NCI-H1417 (cell line): ENCODE data around the gene NAT16.

ENCODE experiments used
- DNase-seq, 3 experiments: peaks; one replicate each; lab custom pipeline; 2025; lab: John Stamatoyannopoulos, UW

Gene NAT16

DNA sequence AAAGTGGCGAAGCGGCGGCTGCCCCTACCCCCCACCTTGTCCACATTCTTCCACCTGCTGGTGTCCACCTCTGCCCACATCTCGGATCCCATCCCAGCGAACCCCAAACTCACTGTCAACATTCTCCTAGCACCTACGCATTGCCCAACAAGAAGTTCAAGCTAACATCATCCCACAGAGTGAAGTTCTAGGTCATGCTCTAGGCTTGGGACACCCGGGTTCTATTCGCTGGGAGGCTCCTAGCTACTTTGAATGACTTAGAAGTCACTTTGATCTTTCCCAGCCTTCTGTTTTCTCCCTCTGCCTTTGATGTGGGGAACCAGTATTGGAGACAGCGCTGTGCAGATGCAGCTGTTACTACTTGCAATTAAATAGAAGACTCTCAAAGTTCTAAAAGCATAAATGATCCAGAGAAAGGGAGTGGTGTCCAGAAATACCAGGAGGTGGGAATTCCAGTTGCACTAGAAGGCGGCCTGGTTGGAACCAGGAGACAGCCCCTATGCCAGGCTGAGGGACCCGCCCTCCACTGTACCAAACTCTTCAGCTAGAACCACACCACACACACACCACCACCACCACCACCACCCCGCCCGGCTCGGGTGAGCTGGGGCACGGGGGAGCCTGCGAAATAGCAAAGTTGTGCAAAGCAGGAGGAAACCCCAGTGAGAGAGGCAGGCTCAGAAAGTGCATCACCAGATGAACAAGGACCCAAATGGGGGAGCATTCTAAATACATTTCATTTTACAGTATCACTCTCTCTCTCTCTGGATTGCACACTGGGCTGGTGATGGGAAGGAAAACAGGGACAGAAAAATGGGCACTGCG, 9.3 kb downstream of the NAT16 start:
- DNase-seq = no peak

GRCh38 chr7:101169838-101170551, 10.1 kb downstream of the NAT16 start:
- DNase-seq = peak; percentile 67 to 79 (median 72)

DNA sequence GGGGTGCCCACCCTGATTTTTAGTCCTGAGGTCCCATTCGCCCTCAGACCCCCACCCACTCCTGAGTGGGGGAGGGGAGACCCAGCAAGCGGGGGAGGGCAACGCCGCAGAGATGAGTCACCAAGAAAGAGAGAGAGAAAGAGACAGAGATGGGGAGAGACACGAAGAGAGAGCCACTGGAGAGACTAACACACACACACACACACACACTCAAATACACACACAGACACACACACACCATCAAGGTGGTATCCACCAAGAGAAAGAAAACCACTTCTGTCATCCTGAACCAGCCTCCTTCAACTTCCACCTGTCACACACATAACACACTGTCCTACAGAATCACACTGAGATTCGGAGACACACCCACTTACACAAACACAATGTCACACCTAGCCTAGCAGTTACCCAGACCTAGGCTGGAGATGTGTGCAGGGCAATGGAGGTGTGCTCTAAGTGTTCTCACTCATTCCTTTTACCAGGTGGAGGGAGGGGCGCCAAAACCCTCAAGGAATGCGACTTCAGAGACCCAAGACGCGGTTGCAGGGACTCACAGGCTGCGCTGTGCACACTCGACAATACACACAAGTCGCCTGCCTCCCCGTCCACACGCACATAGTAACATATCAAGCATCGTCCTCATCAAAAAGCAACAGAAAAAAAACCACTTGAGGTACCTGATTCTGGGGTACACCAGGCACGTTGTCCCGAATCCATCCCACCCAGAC, 10.8 kb downstream of the NAT16 start:
- DNase-seq = no peak

- no peak for DNase-seq
These were observed 11.6 kb downstream of the NAT16 start for GRCh38 chr7:101168412-101169049.

GRCh38 chr7:101167645-101168411, 12.3 kb downstream of the NAT16 start:
- DNase-seq = peak in 2 of 3 experiments; percentile 37 to 44

GRCh38 chr7:101166909-101167644, 13.0 kb downstream of the NAT16 start:
- DNase-seq = peak; percentile 32 to 65 (median 62)

DNA sequence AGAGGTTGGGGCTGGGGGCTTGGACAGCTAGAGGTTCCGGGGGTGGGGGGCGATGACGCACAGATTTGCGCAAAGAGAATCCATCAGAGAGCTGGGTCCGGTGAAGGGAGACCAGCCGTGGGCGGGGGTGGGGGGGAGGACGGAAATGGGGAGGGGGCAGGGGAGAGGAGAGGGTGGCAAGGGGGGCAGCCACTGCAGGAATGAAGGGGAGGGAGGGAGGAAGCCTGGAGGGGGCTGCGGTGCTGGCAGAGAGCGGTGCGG, 13.5 kb downstream of the NAT16 start:
- no peak for DNase-seq

GRCh38 chr7:101165958-101166647, 14.0 kb downstream of the NAT16 start:
- peak in 2 of 3 experiments; percentile 64 to 70 for DNase-seq

DNA sequence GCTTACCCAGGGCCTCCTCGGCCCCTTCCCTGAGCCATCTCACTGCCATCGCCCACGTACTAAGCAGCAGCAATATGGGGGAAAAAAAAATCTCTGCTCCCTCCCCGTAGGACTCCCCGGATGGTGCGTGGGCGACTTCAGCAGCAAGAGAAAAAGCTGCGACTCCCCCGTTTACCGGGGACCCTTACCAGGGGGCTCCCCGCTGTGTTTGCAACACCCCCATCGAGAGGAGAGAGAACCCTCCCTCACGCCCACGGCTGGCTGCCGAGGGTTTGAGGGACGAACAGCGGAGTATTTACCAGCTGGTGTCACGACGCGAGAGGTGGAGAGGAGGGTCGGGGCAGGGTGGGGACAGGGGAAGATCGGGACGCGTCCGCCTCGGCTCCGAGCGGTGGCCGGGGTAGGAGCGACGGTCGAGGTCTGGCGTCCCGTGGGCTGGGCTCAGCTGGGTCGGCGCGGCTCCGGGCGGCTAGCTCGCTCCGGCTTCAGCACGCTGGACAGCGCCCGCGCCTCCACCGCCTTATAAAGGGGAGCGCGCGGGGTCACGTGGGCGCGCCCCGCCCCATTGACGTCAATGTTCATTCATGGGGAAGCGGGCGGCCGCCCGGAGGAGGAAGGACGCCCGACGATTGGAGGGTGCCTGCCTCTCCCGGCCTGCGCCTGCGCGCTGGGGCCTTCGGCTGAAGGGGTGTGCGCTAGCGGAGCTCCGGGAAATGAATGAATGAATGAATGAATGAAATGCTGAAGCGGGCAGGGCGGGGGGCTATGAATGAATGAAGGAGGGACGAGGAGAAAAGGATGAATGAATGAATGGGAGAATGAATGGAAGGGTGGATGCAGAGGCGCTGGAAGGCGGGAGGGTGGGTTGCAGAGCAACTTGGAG, 14.8 kb downstream of the NAT16 start, which contains the start of gene VGF:
Gene VGF (minus strand): TSS at position 495 of the 883 bp plus-strand sequence. CDS start 726 bp downstream, outside the sequence.
- peak; percentile 97 to 98 (median 98) for DNase-seq

- DNase-seq = peak; percentile 44 to 77 (median 69)
These were observed 15.8 kb downstream of the NAT16 start for GRCh38 chr7:101164071-101164840.

- peak; percentile 71 to 91 (median 88) for DNase-seq
These were observed 16.6 kb downstream of the NAT16 start for GRCh38 chr7:101163279-101164070.

- DNase-seq = peak; percentile 74 to 91 (median 88)
These were observed 17.4 kb downstream of the NAT16 start for GRCh38 chr7:101162551-101163278.

DNA sequence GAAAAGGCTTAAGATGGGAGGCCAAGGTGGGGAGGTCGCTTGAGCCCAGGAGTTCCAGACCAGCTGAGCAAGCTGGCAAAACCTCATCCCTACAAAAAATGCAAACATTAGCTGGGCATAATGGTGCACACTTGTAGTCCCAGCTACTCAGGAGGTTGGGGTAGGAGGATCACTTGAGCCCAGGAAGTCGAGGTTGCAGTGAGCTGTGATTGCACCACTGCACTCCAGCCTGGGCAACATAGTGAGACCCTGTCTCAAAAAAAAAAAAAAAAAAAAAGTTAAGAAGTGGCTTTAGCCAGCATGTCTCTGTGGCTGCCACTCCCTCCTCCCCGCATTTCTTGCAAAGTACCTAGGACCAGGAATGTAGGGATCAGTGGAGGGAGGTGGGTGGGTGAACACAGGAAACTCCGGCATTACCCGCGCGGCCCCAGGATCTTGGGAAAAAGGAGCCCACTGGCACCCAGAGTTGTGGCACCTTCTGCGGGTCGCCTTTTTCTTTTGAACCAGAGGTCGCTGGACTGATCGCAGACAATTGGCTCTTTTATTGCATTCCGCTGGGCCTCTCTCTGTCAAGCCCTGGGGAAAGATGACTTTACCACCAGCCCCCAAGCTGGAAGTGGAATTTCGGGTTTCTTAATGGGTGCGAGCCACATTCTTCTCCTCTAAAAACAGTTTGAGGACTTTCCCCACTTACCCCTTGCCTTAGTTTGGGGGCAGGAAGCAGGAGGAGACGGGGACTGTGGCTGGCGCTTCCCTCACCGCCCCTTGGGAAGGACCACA, 18.2 kb downstream of the NAT16 start:
- no peak for DNase-seq

DNA sequence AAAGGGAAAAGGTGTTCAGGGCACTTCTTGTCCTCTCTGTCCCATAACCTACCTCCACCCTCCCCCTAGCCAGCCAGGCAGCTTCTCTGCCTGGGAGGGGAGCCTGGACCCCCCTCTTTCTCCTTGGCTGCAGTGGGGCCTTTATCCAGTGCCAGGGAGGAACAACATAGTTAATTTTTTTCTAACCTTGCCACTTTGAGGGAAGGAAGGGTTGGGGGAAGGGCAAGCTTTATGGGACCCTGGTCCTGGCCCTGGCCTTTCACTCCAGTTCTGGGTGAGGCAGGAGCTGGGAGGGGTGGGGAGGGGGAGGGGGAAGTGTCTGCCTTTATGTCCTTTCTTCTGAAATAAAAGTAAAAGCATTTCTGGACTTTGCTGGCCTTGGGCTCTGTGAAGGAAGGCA, 19.2 kb downstream of the NAT16 start:
- DNase-seq = no peak

DNA sequence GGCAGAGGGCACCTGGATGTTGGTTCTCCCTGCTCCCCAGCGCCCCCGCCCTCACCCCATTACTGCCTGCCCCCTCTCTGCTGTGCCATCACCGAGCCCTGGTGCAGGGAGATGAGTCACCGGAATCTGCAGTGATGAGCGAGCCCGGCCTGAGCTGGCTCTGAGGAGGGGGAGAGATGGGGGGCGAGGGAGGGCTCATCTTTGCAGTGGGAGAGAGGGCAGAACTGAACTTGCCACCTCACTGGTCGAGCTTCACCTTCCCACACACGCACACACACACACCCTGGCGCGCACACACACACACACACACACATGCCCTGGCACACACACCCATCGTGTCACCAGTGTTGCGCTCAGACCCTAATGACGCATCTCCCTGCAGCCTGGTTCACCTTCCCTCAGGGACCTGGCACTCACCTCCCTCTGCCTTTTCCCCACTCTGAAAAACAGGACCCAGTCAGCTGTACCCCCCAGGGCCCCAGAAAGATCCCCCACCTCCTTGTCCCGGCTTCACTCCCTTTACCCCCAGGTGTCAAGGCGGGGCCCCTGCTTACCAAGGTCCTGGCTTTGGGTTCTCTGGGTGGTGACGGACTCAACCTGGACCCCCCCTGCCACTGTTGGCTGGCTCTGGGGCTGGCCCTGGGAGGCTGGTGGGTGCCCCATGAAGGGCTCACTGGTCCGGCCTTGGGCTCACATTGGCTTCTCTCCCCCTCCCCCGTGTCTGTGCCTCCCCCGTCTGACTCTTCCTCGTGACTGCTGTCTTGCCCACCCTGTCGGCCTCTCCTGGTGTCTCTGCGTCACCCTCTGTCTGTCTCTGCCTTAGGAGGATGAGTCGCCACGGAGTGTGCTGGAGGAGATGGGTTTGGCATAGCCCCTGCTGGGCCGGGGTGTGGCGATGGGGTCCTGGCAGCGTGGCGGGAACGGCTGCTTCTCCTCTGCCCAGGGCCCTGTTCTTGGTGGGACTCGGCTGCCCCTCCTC, 20.1 kb downstream of the NAT16 start:
- no peak for DNase-seq
